ENCODE measurements around the gene ICE2.

The ICE2 gene

DNA sequence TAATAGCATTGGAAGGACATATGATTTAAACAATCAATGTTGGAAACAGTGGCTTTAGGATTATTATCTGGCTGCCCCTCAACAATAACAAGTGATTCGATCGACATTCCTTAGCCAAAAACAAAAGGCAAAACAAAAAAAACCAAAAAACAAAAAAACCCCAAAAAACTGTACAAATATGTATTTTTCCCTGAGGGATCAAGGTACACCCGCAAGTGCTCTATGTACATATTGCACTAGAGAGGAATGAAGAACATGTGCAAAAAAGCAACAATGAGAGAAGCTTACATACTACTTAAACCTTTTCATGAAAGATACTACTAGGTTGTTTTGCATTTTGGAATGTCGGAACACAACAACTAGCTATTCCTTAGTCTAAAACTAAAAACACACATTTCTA, 14.2 kb upstream of the ICE2 start:
- no peak for DNase-seq (ENCODE audit: low read depth)

GRCh38 chr15:60486742-60487141, 7.8 kb upstream of the ICE2 start:
- Histone ChIP-seq H3K9me3 (ENCODE audit: control insufficient read depth, low read length) (no peaks in the 10 kb centered on the region), H3K9ac (ENCODE audit: low read length) (no peak overlapping the region)

More for the DNA sequence above, 14.2 kb upstream of the ICE2 start:
- Histone ChIP-seq H3K4me1 (ENCODE audit: control insufficient read depth, insufficient read depth, low read length) (no peaks in the 10 kb centered on the region), H3K9ac (ENCODE audit: low read length) (no peak overlapping the region), H3K4me3 (ENCODE audit: low read length) (no peak overlapping the region), H3K36me3 (ENCODE audit: control insufficient read depth, insufficient read depth, low read length, severe bottlenecking) (peaks cover 15% of the 10 kb centered on the region), H3K9me3 (ENCODE audit: control insufficient read depth, low read length) (no peaks in the 10 kb centered on the region), H3K27me3 (replicated peaks; ENCODE audit: control insufficient read depth, insufficient read depth, low read length) (no peaks in the 10 kb centered on the region)

GRCh38 chr15:60485365-60486055, 6.6 kb upstream of the ICE2 start:
- no peaks in the 10 kb centered on the region for H3K9me3 ChIP-seq (ENCODE audit: control insufficient read depth, low read length)
- H3K9ac ChIP-seq (ENCODE audit: low read length) = no peak overlapping the region
- H3K36me3 ChIP-seq (ENCODE audit: control insufficient read depth, insufficient read depth, low read length, severe bottlenecking) = no peaks in the 10 kb centered on the region
- H3K27me3 ChIP-seq (replicated peaks; ENCODE audit: control insufficient read depth, insufficient read depth, low read length) = no peaks in the 10 kb centered on the region
- DNase-seq (ENCODE audit: low read depth) = no peak
- no peaks in the 10 kb centered on the region for H3K4me1 ChIP-seq (ENCODE audit: control insufficient read depth, insufficient read depth, low read length)
- no peak overlapping the region for H3K4me3 ChIP-seq (ENCODE audit: low read length)

More at GRCh38 chr15:60486742-60487141, 7.8 kb upstream of the ICE2 start:
- Histone ChIP-seq H3K36me3 (ENCODE audit: control insufficient read depth, insufficient read depth, low read length, severe bottlenecking) (no peaks in the 10 kb centered on the region), H3K4me3 (ENCODE audit: low read length) (no peak overlapping the region), H3K4me1 (ENCODE audit: control insufficient read depth, insufficient read depth, low read length) (no peaks in the 10 kb centered on the region), H3K27me3 (replicated peaks; ENCODE audit: control insufficient read depth, insufficient read depth, low read length) (no peaks in the 10 kb centered on the region)
- DNase-seq (ENCODE audit: low read depth) = no peak

DNA sequence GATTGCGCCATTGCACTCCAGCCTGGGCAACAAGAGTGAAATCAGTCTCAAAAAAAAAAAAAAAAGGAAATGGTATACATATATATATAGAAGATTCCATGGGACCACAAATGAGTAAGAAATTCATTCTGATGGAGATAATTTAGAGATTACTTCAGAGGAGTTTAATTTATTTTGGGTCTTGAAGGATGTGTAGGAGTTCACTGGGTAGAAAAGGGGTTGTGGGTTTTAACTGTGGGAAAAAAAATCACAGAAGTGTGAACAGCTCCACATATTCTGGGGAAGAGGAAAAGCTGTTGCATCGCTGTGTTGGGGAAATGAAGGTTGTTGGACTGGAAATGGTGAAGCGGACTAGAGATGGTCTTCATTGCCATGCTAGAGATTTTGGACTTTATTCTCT, 4.1 kb upstream of the ICE2 start:
- no peak for DNase-seq (ENCODE audit: low read depth)
- H3K4me1 ChIP-seq (ENCODE audit: control insufficient read depth, insufficient read depth, low read length) = peaks cover 9% of the 10 kb centered on the region
- no peak overlapping the region for H3K9ac ChIP-seq (ENCODE audit: low read length)
- no peak overlapping the region for H3K4me3 ChIP-seq (ENCODE audit: low read length)
- no peaks in the 10 kb centered on the region for H3K9me3 ChIP-seq (ENCODE audit: control insufficient read depth, low read length)
- no peaks in the 10 kb centered on the region for H3K27me3 ChIP-seq (replicated peaks; ENCODE audit: control insufficient read depth, insufficient read depth, low read length)
- no peaks in the 10 kb centered on the region for H3K36me3 ChIP-seq (ENCODE audit: control insufficient read depth, insufficient read depth, low read length, severe bottlenecking)

DNA sequence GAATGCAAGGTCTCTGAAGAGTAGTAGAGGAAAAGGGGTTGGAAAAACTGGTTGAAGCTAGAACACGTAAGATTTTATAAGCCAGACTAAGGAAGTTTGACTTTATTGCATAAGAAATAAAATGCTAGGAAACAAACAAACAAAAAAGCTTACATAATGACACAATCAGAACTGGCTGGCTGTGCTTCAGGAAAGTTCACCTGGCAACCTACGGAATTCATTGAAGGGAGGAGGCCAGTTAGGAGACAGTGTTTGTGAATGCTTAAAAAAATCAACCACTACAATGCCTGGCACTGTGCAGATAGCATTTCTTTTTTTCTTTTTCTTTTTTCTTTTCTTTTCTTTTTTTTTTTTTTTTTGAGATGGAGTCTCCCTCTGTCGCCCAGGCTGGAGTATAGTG, 1.9 kb upstream of the ICE2 start:
- no peak overlapping the region for H3K9ac ChIP-seq (ENCODE audit: low read length)
- H3K27me3 ChIP-seq (replicated peaks; ENCODE audit: control insufficient read depth, insufficient read depth, low read length) = no peaks in the 10 kb centered on the region
- no peak for DNase-seq (ENCODE audit: low read depth)
- H3K4me1 ChIP-seq (ENCODE audit: control insufficient read depth, insufficient read depth, low read length) = peaks cover 30% of the 10 kb centered on the region
- no peaks in the 10 kb centered on the region for H3K36me3 ChIP-seq (ENCODE audit: control insufficient read depth, insufficient read depth, low read length, severe bottlenecking)
- no peaks in the 10 kb centered on the region for H3K9me3 ChIP-seq (ENCODE audit: control insufficient read depth, low read length)
- no peak overlapping the region for H3K4me3 ChIP-seq (ENCODE audit: low read length)

DNA sequence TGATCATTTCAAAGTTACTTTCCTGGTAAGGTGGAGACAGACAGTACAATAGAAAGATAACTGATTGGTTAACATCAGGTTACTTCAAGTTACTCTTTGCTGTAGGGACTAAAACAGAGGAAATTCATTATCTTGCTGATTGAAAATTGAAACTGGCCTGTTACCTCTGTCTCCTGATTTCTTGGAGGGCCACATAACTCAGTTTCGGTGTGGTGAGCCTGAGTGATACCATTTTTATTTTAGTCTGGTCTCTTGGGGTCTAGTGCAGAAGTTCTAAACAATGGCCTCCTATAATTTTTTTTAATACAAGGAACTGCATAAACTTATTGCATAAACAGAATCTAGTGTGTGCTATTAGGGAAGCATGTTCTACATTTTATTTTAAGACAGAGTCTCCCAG, 1.2 kb upstream of the ICE2 start:
- Histone ChIP-seq H3K27me3 (replicated peaks; ENCODE audit: control insufficient read depth, insufficient read depth, low read length) (no peaks in the 10 kb centered on the region), H3K9me3 (ENCODE audit: control insufficient read depth, low read length) (no peaks in the 10 kb centered on the region), H3K9ac (ENCODE audit: low read length) (no peak overlapping the region), H3K4me3 (ENCODE audit: low read length) (no peak overlapping the region), H3K36me3 (ENCODE audit: control insufficient read depth, insufficient read depth, low read length, severe bottlenecking) (no peaks in the 10 kb centered on the region), H3K4me1 (ENCODE audit: control insufficient read depth, insufficient read depth, low read length) (peaks cover 30% of the 10 kb centered on the region)
- no peak for DNase-seq (ENCODE audit: low read depth)

- H3K9me3 ChIP-seq (ENCODE audit: control insufficient read depth, low read length) = no peaks in the 10 kb centered on the region
- peaks cover 30% of the 10 kb centered on the region for H3K4me1 ChIP-seq (ENCODE audit: control insufficient read depth, insufficient read depth, low read length)
- H3K4me3 ChIP-seq (ENCODE audit: low read length) = peak overlapping the region; percentile 93
- H3K27me3 ChIP-seq (replicated peaks; ENCODE audit: control insufficient read depth, insufficient read depth, low read length) = no peaks in the 10 kb centered on the region
- H3K9ac ChIP-seq (ENCODE audit: low read length) = peak overlapping the region; percentile 97
- DNase-seq (ENCODE audit: low read depth) = no peak
- H3K36me3 ChIP-seq (ENCODE audit: control insufficient read depth, insufficient read depth, low read length, severe bottlenecking) = peaks cover 3% of the 10 kb centered on the region
Measured at GRCh38 chr15:60479361-60480110, 594 bp upstream of the ICE2 start.

DNA sequence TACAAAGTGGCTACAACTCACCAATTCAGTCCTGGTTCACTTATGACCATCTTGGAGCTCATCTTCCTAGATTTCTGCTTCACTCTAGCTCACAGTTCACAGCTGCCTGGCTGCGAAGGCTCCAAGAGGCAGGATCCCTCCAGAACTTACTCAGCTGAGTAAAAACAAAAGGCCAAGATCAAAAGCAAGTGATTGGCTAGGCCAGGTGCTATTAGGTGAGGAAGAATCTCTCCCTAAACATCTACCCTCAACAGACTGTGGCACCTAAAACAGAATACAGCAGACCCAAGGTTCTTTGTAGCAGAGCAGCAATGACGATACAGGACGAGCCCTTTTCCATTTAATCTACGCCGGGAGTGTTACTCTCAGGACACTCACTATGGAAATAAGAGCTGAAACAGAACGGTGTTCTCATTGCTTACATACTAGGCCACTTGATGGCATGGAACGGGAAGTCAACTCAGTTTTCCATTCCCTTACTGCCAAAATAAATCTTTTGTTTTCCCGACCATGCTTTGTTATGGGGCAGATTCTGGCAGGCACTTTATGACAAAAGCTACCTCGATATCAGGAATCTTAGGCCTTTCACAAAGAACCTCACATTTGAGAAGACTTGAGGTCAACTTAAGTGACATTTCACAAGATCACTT, 901 bp downstream of the ICE2 start:
- Histone ChIP-seq H3K9ac (ENCODE audit: low read length) (peak overlapping the region; percentile 97), H3K27me3 (replicated peaks; ENCODE audit: control insufficient read depth, insufficient read depth, low read length) (no peaks in the 10 kb centered on the region), H3K9me3 (ENCODE audit: control insufficient read depth, low read length) (no peaks in the 10 kb centered on the region), H3K4me1 (ENCODE audit: control insufficient read depth, insufficient read depth, low read length) (peaks cover 30% of the 10 kb centered on the region), H3K36me3 (ENCODE audit: control insufficient read depth, insufficient read depth, low read length, severe bottlenecking) (peaks cover 18% of the 10 kb centered on the region), H3K4me3 (ENCODE audit: low read length) (peak overlapping the region; percentile 93)
- peak; percentile 47 for DNase-seq (ENCODE audit: low read depth)

DNA sequence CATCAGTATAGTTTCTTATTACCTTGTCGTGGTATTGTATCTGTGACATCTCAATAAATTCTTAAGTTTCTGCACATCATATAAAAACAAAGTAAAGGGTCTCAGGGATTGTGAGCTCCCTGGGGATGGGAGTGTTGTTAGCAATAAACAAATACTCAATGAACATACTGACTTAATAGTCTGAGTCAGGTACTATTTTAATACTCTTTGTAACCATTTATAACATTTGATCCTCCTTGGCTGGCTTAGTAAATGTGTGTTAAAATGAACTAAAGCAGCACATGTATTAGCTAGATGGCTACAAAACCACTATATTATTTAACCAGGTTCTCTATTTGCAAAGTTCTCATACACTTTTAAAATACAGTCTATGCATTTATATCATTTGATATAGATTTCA, 1.8 kb downstream of the ICE2 start:
- H3K27me3 ChIP-seq (replicated peaks; ENCODE audit: control insufficient read depth, insufficient read depth, low read length) = no peaks in the 10 kb centered on the region
- peak overlapping the region; percentile 1 for H3K9ac ChIP-seq (ENCODE audit: low read length)
- no peak for DNase-seq (ENCODE audit: low read depth)
- H3K4me3 ChIP-seq (ENCODE audit: low read length) = peak overlapping the region; percentile 93
- peaks cover 30% of the 10 kb centered on the region for H3K4me1 ChIP-seq (ENCODE audit: control insufficient read depth, insufficient read depth, low read length)
- peaks cover 26% of the 10 kb centered on the region for H3K36me3 ChIP-seq (ENCODE audit: control insufficient read depth, insufficient read depth, low read length, severe bottlenecking)
- no peaks in the 10 kb centered on the region for H3K9me3 ChIP-seq (ENCODE audit: control insufficient read depth, low read length)

GRCh38 chr15:60476713-60477112, 2.2 kb downstream of the ICE2 start:
- H3K9me3 ChIP-seq (ENCODE audit: control insufficient read depth, low read length) = no peaks in the 10 kb centered on the region
- DNase-seq (ENCODE audit: low read depth) = peak; percentile 59
- peaks cover 30% of the 10 kb centered on the region for H3K4me1 ChIP-seq (ENCODE audit: control insufficient read depth, insufficient read depth, low read length)
- H3K27me3 ChIP-seq (replicated peaks; ENCODE audit: control insufficient read depth, insufficient read depth, low read length) = no peaks in the 10 kb centered on the region
- H3K4me3 ChIP-seq (ENCODE audit: low read length) = peak overlapping the region; percentile 93
- H3K9ac ChIP-seq (ENCODE audit: low read length) = no peak overlapping the region
- peaks cover 26% of the 10 kb centered on the region for H3K36me3 ChIP-seq (ENCODE audit: control insufficient read depth, insufficient read depth, low read length, severe bottlenecking)

DNA sequence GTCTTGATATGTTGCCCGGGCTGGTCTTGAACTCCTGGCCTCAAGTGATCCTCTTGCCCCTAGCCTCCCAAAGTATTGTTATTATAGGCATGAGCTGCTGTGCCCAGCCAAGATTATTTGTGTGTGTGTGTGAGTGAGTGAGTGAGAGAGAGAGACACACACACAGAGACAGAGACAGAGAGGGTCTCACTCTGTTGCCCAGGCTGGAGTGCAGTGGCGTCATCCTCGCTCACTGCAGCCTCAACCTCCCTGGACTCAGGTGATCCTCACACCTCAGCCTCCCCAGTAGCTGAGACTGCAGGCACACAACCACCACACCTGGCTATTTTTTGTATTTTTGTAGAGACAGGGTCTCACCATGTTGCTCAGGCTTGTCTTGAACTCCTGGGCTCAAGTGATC, 5.8 kb downstream of the ICE2 start:
- H3K36me3 ChIP-seq (ENCODE audit: control insufficient read depth, insufficient read depth, low read length, severe bottlenecking) = peaks cover 39% of the 10 kb centered on the region
- no peak overlapping the region for H3K9ac ChIP-seq (ENCODE audit: low read length)

More for the DNA sequence above, 5.8 kb downstream of the ICE2 start:
- DNase-seq (ENCODE audit: low read depth) = no peak
- no peaks in the 10 kb centered on the region for H3K27me3 ChIP-seq (replicated peaks; ENCODE audit: control insufficient read depth, insufficient read depth, low read length)
- H3K4me1 ChIP-seq (ENCODE audit: control insufficient read depth, insufficient read depth, low read length) = peaks cover 30% of the 10 kb centered on the region
- no peaks in the 10 kb centered on the region for H3K9me3 ChIP-seq (ENCODE audit: control insufficient read depth, low read length)
- H3K4me3 ChIP-seq (ENCODE audit: low read length) = no peak overlapping the region
